ENCODE data around the gene IRAK3.

The IRAK3 gene

GRCh38 chr12:66242311-66242710, 53.3 kb downstream of the IRAK3 start:
- TF ChIP-seq, protein P1, sequence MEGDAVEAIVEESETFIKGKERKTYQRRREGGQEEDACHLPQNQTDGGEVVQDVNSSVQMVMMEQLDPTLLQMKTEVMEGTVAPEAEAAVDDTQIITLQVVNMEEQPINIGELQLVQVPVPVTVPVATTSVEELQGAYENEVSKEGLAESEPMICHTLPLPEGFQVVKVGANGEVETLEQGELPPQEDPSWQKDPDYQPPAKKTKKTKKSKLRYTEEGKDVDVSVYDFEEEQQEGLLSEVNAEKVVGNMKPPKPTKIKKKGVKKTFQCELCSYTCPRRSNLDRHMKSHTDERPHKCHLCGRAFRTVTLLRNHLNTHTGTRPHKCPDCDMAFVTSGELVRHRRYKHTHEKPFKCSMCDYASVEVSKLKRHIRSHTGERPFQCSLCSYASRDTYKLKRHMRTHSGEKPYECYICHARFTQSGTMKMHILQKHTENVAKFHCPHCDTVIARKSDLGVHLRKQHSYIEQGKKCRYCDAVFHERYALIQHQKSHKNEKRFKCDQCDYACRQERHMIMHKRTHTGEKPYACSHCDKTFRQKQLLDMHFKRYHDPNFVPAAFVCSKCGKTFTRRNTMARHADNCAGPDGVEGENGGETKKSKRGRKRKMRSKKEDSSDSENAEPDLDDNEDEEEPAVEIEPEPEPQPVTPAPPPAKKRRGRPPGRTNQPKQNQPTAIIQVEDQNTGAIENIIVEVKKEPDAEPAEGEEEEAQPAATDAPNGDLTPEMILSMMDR (IDR thresholded peaks at IDR 0.05; ENCODE audit: borderline replicate concordance, extremely low read depth, low read length, poor library complexity, severe bottlenecking): no peak
- TF ChIP-seq EZH2 (IDR thresholded peaks at IDR 0.05; ENCODE audit: borderline replicate concordance, low read depth, low read length, severe bottlenecking): no peak
- Histone ChIP-seq H3K79me2 (ENCODE audit: insufficient read depth, low read length) (no peaks in the 10 kb centered on the region), H3K4me3 (ENCODE audit: low read depth in 1 of 2, low read length in 2 of 2) (no peak overlapping the region), H3K4me1 (ENCODE audit: insufficient read depth, low read length) (no peaks in the 10 kb centered on the region), H3K36me3 (ENCODE audit: insufficient read depth, low read length) (no peaks in the 10 kb centered on the region), H3K27me3 (ENCODE audit: insufficient read depth, low read length, poor library complexity) (no peaks in the 10 kb centered on the region), H3K27ac (ENCODE audit: low read length) (no peak overlapping the region), H3K9ac (ENCODE audit: low read depth, low read length) (no peak overlapping the region), H3K9me3 (ENCODE audit: insufficient read depth, low read length, severe bottlenecking) (no peaks in the 10 kb centered on the region), H3K4me2 (ENCODE audit: insufficient read depth, low read length) (no peak overlapping the region), H2AFZ (ENCODE audit: low read depth, low read length) (no peak overlapping the region), H4K20me1 (ENCODE audit: insufficient read depth, low read length) (no peaks in the 10 kb centered on the region)
- no peak for DNase-seq
- ATAC-seq (ENCODE audit: insufficient read depth, low read depth): no peak

GRCh38 chr12:66243911-66244310, 54.9 kb downstream of the IRAK3 start:
- Histone ChIP-seq H3K27ac (ENCODE audit: low read length) (no peak overlapping the region), H2AFZ (ENCODE audit: low read depth, low read length) (no peak overlapping the region), H3K9me3 (ENCODE audit: insufficient read depth, low read length, severe bottlenecking) (no peaks in the 10 kb centered on the region), H3K9ac (ENCODE audit: low read depth, low read length) (no peak overlapping the region), H3K4me2 (ENCODE audit: insufficient read depth, low read length) (no peak overlapping the region), H4K20me1 (ENCODE audit: insufficient read depth, low read length) (no peaks in the 10 kb centered on the region), H3K4me1 (ENCODE audit: insufficient read depth, low read length) (no peaks in the 10 kb centered on the region), H3K27me3 (ENCODE audit: insufficient read depth, low read length, poor library complexity) (no peaks in the 10 kb centered on the region), H3K79me2 (ENCODE audit: insufficient read depth, low read length) (no peaks in the 10 kb centered on the region), H3K4me3 (ENCODE audit: low read depth in 1 of 2, low read length in 2 of 2) (no peak overlapping the region), H3K36me3 (ENCODE audit: insufficient read depth, low read length) (no peaks in the 10 kb centered on the region)
- ATAC-seq (ENCODE audit: insufficient read depth, low read depth) (no peak), DNase-seq (no peak)
- no peak for TF ChIP-seq EZH2 (IDR thresholded peaks at IDR 0.05; ENCODE audit: borderline replicate concordance, low read depth, low read length, severe bottlenecking)
- TF ChIP-seq, protein P1 (IDR thresholded peaks at IDR 0.05; ENCODE audit: borderline replicate concordance, extremely low read depth, low read length, poor library complexity, severe bottlenecking): no peak

- no peaks in the 10 kb centered on the region for H3K27me3 ChIP-seq (ENCODE audit: insufficient read depth, low read length, poor library complexity)
- H3K36me3 ChIP-seq (ENCODE audit: insufficient read depth, low read length): no peaks in the 10 kb centered on the region
- no peaks in the 10 kb centered on the region for H4K20me1 ChIP-seq (ENCODE audit: insufficient read depth, low read length)
- no peak overlapping the region for H3K4me2 ChIP-seq (ENCODE audit: insufficient read depth, low read length)
- no peaks in the 10 kb centered on the region for H3K79me2 ChIP-seq (ENCODE audit: insufficient read depth, low read length)
- H3K27ac ChIP-seq (ENCODE audit: low read length): no peak overlapping the region
- H3K9ac ChIP-seq (ENCODE audit: low read depth, low read length): no peak overlapping the region
- DNase-seq (no peak), ATAC-seq (ENCODE audit: insufficient read depth, low read depth) (no peak)
- H3K4me1 ChIP-seq (ENCODE audit: insufficient read depth, low read length): no peaks in the 10 kb centered on the region
- no peaks in the 10 kb centered on the region for H3K9me3 ChIP-seq (ENCODE audit: insufficient read depth, low read length, severe bottlenecking)
- no peak overlapping the region for H2AFZ ChIP-seq (ENCODE audit: low read depth, low read length)
- TF ChIP-seq, protein P1 (IDR thresholded peaks at IDR 0.05; ENCODE audit: borderline replicate concordance, extremely low read depth, low read length, poor library complexity, severe bottlenecking): no peak
- H3K4me3 ChIP-seq (ENCODE audit: low read depth in 1 of 2, low read length in 2 of 2): no peak overlapping the region
Observed at GRCh38 chr12:66244446-66244845, 55.4 kb downstream of the IRAK3 start.

GRCh38 chr12:66247741-66248140, 58.7 kb downstream of the IRAK3 start:
- H3K36me3 ChIP-seq (ENCODE audit: insufficient read depth, low read length): no peaks in the 10 kb centered on the region
- H3K4me3 ChIP-seq (ENCODE audit: low read depth in 1 of 2, low read length in 2 of 2): no peak overlapping the region
- no peaks in the 10 kb centered on the region for H4K20me1 ChIP-seq (ENCODE audit: insufficient read depth, low read length)
- no peaks in the 10 kb centered on the region for H3K79me2 ChIP-seq (ENCODE audit: insufficient read depth, low read length)
- H2AFZ ChIP-seq (ENCODE audit: low read depth, low read length): no peak overlapping the region
- TF ChIP-seq EZH2 (IDR thresholded peaks at IDR 0.05; ENCODE audit: borderline replicate concordance, low read depth, low read length, severe bottlenecking): no peak
- TF ChIP-seq, protein P1 (IDR thresholded peaks at IDR 0.05; ENCODE audit: borderline replicate concordance, extremely low read depth, low read length, poor library complexity, severe bottlenecking): no peak
- no peaks in the 10 kb centered on the region for H3K9me3 ChIP-seq (ENCODE audit: insufficient read depth, low read length, severe bottlenecking)
- peaks cover under 1% of the 10 kb centered on the region for H3K27me3 ChIP-seq (ENCODE audit: insufficient read depth, low read length, poor library complexity)
- no peaks in the 10 kb centered on the region for H3K4me1 ChIP-seq (ENCODE audit: insufficient read depth, low read length)
- ATAC-seq (ENCODE audit: insufficient read depth, low read depth): no peak
- H3K4me2 ChIP-seq (ENCODE audit: insufficient read depth, low read length): no peak overlapping the region
- DNase-seq: no peak
- H3K9ac ChIP-seq (ENCODE audit: low read depth, low read length): no peak overlapping the region
- no peak overlapping the region for H3K27ac ChIP-seq (ENCODE audit: low read length)
